T-helper 1 cell treated with Interleukin-12 subunit alpha and Interleukin-12 subunit beta and Interleukin-4 antibody, amounts not matched to agents 30 μg/mL and 1 μg/mL, for 36 hours (primary cell): Measurements from ENCODE around the gene CFAP20.

Experiments
- H3K27ac Mint-ChIP-seq: one replicate; pipeline ENCODE4 v1.8.0; 2021; ENCODE audit warnings: mild to moderate bottlenecking, mixed read lengths
- H3K27me3 Mint-ChIP-seq: one replicate; pipeline ENCODE4 v1.8.0; 2021; ENCODE audit warnings: low read depth, mixed read lengths
- H3K36me3 Mint-ChIP-seq: one replicate; pipeline ENCODE4 v1.8.0; 2021; ENCODE audit warnings: low read depth, mixed read lengths
- H3K4me1 Mint-ChIP-seq: one replicate; pipeline ENCODE4 v1.8.0; 2021; ENCODE audit warnings: low read depth, mixed read lengths
- H3K4me3 Mint-ChIP-seq: one replicate; pipeline ENCODE4 v1.8.0; 2021; ENCODE audit warnings: mild to moderate bottlenecking, moderate library complexity, mixed read lengths
- H3K9me3 Mint-ChIP-seq: one replicate; pipeline ENCODE4 v1.8.0; 2021; ENCODE audit warnings: mixed read lengths

The CFAP20 gene

DNA sequence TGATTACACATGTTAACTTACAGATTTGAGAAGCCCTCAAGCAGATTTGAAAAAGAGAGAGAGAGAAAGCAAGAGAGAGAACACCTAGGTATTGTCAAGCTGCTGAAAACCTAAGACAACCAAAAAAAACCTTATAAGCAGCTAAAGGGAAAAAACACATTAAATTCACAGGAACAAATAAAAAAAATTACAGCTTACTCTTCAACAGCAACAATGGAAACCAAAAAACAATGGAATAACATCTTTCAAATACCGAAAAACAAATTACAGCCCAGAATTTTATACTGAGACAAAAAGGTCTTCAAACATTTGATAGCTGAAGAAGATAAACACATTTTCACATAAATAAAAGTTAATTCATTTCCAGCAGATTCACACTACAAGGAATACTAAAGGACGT lies 8.4 kb upstream of the CFAP20 start:
- no peaks in the 10 kb centered on the region for H3K4me1 Mint-ChIP-seq
- H3K9me3 Mint-ChIP-seq: peaks cover 13% of the 10 kb centered on the region
- H3K27ac Mint-ChIP-seq: no peak overlapping the region
- H3K36me3 Mint-ChIP-seq: peaks cover 9% of the 10 kb centered on the region
- no peaks in the 10 kb centered on the region for H3K27me3 Mint-ChIP-seq
- H3K4me3 Mint-ChIP-seq: no peak overlapping the region

DNA sequence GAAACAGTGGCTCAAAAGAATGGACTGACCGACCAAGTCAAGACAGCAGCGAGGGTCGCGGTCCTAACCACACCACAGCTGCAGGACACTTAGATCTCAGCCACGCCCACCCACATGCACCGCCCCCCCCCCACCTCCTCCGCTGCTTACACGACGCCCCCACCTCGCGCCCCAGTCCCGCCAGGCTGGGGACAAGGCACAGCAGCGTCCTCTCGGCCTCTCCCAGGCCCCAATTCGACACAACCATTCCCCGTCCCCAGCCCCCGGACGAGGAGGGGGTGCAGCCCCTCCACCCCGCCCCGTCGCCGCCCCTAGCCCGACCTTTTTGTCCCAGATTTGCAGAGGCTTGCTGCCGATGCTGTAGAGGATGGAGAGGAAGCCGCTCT lies 477 bp downstream of the CFAP20 start:
- no peaks in the 10 kb centered on the region for H3K36me3 Mint-ChIP-seq
- H3K4me3 Mint-ChIP-seq: peak overlapping the region; percentile 89
- H3K4me1 Mint-ChIP-seq: peaks cover 33% of the 10 kb centered on the region
- no peaks in the 10 kb centered on the region for H3K9me3 Mint-ChIP-seq
- peak overlapping the region; percentile 83 for H3K27ac Mint-ChIP-seq
- H3K27me3 Mint-ChIP-seq: no peaks in the 10 kb centered on the region

DNA sequence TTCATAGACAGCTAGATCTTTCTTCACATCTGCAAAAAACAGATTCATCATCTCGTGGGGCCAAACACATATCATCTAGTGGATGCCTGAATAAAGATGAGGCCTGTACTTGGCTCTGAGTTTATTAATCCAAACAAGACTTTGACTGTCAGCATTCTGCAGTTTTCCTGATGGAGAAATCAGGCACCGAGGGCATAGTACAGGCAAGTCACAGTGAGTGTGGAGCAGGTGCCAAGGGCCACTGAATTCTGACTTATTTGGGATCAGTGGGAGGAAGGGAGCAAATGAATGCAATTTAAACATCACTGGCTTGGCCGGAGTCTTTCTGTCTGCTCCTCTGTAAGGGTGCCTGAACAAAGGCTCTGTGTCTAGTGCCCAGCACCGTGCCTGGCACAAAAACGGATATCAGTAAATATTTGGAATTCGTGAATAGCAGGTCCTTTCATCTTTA lies 975 bp downstream of the CFAP20 start:
- H3K36me3 Mint-ChIP-seq: no peaks in the 10 kb centered on the region
- no peaks in the 10 kb centered on the region for H3K27me3 Mint-ChIP-seq
- no peaks in the 10 kb centered on the region for H3K9me3 Mint-ChIP-seq
- H3K27ac Mint-ChIP-seq: peak overlapping the region; percentile 83
- peak overlapping the region; percentile 89 for H3K4me3 Mint-ChIP-seq
- H3K4me1 Mint-ChIP-seq: peaks cover 35% of the 10 kb centered on the region

DNA sequence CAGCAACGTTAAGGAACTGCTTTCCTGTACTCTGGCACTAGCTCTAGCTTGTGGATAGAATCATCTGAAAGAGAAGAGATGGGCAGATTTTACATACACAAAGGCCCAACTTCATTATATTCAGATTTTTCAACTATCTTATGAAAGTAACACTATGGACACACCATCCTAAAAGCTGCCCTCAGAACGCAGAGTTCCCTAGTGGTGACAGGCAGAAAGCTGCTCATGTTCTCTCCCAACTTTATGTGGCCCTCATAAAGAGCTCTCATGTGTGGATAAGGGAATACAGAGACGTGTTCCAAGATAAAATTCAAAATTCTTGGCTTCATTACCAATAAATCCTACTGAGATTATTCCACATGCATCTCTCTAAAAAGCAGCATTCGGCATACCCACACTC lies 1.5 kb downstream of the CFAP20 start:
- Mint-ChIP-seq H3K36me3 (no peaks in the 10 kb centered on the region), H3K27me3 (no peaks in the 10 kb centered on the region), H3K27ac (peak overlapping the region; percentile 81), H3K4me3 (peak overlapping the region; percentile 89), H3K9me3 (no peaks in the 10 kb centered on the region), H3K4me1 (peaks cover 36% of the 10 kb centered on the region)

DNA sequence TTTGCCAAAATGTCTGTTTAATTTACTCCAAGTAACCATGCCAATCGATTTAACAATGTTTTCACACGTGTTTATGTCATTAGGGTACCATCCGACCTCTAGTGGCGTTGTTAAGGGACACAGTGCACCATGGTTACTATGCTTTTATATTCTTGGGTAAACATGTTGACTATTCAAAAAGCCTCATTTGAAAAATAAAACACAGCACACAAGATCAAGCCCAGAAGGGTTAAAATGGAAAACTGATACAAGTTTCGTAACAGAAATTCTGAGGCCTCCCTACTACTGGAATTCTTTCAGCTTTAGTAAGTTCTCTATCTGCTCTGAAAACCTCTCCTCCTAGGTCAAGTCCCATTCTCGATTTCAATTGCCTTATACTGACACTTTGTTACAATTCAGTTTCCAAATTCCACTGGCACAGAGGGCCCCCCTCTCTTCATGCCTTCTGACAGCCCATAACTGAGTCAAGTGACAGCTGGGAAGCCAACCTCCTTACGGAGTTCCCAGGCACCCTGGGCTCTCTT lies 2.1 kb downstream of the CFAP20 start:
- H3K9me3 Mint-ChIP-seq: no peaks in the 10 kb centered on the region
- peak overlapping the region; percentile 81 for H3K27ac Mint-ChIP-seq
- H3K4me1 Mint-ChIP-seq: peaks cover 37% of the 10 kb centered on the region
- peak overlapping the region; percentile 89 for H3K4me3 Mint-ChIP-seq
- H3K27me3 Mint-ChIP-seq: no peaks in the 10 kb centered on the region
- H3K36me3 Mint-ChIP-seq: no peaks in the 10 kb centered on the region

DNA sequence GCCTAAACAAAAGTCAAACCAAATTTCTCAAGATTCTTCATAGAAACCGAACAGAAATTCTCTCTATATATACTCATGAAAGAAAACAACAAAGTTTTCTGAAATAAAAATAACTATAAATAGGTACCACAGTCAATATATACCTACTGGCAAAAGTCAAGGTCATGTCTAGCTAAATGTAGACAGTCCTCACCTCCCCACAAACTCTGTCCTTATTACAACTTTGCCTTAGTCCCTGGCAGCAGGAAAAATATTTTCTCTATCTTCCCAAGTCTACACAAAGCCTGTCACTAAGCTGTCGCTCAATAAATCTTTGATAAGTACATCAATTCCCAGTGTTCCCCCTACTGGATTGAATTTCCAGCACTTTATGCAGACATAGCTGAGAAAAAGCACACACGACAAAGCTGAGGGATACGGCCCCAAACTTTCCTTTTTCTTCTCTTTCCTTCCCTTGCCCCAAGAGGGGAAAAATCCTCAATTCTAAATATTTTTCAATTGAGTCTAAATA lies 2.7 kb downstream of the CFAP20 start:
- Mint-ChIP-seq H3K36me3 (no peaks in the 10 kb centered on the region), H3K9me3 (no peaks in the 10 kb centered on the region), H3K4me3 (peak overlapping the region; percentile 89), H3K27me3 (no peaks in the 10 kb centered on the region), H3K4me1 (peaks cover 42% of the 10 kb centered on the region), H3K27ac (peak overlapping the region; percentile 81)

DNA sequence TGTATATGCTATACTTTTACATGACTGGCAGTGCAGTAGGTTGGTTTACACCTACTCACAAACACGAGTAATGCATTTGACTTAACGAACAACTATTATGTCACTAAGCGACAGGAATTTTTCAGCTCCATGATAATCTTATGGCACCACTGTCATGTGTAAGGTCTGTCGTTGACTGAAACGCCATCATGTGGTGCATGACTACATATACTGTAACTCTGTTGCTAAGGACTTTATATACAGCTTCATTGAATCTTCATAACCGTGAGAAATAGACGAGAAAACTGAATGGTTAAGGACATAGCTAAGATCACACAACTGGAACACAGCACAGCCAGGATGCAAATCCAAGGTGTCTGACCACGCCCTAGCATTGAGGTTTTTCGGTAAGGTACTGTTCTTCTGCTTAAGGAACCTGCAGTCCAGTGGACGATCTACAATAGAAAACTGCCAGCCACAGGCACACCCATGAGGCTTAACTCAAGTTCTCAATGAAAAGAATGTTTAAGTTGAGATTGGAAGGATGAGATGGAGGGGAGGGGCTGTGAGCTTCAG lies 3.3 kb downstream of the CFAP20 start:
- Mint-ChIP-seq H3K27me3 (no peaks in the 10 kb centered on the region), H3K36me3 (no peaks in the 10 kb centered on the region), H3K9me3 (no peaks in the 10 kb centered on the region), H3K27ac (no peak overlapping the region), H3K4me1 (peaks cover 43% of the 10 kb centered on the region), H3K4me3 (no peak overlapping the region)

DNA sequence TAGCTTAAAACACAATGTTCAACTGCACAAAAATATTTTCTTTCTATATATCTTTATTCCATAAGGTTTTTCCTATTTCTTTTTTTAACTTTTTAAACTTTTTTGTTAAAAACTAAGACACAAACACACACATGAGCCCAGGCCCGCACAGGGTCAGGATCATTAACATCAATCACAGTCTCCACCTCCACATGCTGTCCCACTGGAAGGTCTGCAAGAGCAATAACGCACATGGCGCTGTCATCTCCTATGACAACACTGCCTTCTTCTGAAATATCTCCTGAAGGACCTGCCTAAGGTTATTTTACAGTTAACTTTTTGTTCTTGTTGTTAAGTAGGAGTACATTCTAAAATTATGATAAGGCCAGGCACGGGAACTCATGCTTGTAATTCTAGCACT lies 4.1 kb downstream of the CFAP20 start:
- no peaks in the 10 kb centered on the region for H3K27me3 Mint-ChIP-seq
- no peak overlapping the region for H3K27ac Mint-ChIP-seq
- H3K4me3 Mint-ChIP-seq: no peak overlapping the region
- no peaks in the 10 kb centered on the region for H3K9me3 Mint-ChIP-seq
- H3K4me1 Mint-ChIP-seq: peaks cover 45% of the 10 kb centered on the region
- no peaks in the 10 kb centered on the region for H3K36me3 Mint-ChIP-seq

DNA sequence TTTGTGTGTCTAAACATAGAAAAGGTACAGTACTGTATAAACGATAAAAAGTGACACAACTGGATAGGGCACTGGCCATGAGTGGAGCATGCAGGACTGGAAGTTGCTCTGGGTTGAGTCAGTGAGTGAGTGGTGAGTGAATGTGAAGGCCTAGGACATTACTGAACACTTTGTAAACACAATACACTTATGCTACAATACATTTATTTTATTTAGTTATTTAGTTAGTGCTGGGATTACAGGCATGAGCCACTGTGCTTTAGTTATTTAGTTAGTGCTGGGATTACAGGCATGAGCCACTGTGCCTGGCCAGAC lies 4.6 kb downstream of the CFAP20 start:
- no peaks in the 10 kb centered on the region for H3K27me3 Mint-ChIP-seq
- peaks cover 45% of the 10 kb centered on the region for H3K4me1 Mint-ChIP-seq
- H3K4me3 Mint-ChIP-seq: no peak overlapping the region
- H3K9me3 Mint-ChIP-seq: no peaks in the 10 kb centered on the region
- H3K36me3 Mint-ChIP-seq: no peaks in the 10 kb centered on the region
- no peak overlapping the region for H3K27ac Mint-ChIP-seq

DNA sequence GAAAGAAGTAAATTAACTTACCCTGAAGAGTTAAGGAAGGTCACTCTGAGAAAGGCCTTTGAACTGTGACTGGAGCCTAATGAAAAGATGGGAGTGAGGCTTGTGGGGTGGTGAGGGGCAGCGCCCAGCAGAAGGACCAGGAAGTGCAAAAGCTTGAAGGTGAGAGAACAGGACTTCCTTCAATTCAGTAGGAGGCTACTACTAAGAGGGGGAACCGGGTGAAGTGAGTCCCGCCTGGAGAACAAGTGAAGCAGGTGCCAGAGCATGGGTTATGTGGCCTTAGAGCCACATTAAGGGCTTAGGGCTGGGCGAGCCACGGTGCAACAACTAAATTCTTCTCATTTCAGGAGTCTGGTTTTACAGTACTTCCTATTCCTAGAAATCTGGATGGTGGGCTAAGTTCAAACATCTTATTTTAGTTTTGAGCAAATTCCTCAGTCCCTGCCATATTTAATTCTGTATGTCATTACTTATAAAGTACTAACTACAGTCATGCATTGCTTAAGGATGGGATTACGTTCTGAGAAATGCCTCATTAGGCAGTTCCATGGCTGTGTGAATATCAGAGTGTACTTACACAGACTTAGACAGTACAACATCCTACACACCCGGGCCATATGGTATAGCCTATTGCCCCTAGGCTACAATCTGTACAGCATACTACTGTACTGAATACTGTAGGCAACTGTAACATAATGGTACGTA lies 5.1 kb downstream of the CFAP20 start:
- H3K27ac Mint-ChIP-seq: peak overlapping the region; percentile 4
- H3K4me1 Mint-ChIP-seq: peaks cover 45% of the 10 kb centered on the region
- no peaks in the 10 kb centered on the region for H3K27me3 Mint-ChIP-seq
- H3K9me3 Mint-ChIP-seq: no peaks in the 10 kb centered on the region
- no peak overlapping the region for H3K4me3 Mint-ChIP-seq
- H3K36me3 Mint-ChIP-seq: no peaks in the 10 kb centered on the region

DNA sequence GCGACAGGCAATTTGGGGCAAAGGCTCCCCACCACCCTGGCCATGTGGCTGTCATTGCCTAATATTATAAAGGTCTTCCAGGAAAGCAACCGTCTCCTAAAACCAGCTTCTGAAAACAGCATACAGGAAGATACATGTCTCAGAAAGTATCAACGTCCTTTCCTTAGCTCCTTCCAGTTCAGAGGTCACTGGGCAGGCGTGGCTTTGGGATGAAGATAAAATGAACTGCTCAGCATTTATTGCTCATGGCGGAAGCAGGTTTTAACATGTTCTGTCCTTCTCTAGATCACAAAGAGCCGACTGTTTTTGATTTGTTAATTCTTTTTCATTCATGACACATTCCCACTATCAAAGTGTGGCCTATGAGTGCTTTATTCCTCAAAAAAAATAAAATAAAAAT lies 8.0 kb downstream of the CFAP20 start:
- Mint-ChIP-seq H3K27me3 (no peaks in the 10 kb centered on the region), H3K4me3 (no peak overlapping the region), H3K27ac (no peak overlapping the region), H3K36me3 (peaks cover under 1% of the 10 kb centered on the region), H3K4me1 (peaks cover 30% of the 10 kb centered on the region), H3K9me3 (no peaks in the 10 kb centered on the region)

DNA sequence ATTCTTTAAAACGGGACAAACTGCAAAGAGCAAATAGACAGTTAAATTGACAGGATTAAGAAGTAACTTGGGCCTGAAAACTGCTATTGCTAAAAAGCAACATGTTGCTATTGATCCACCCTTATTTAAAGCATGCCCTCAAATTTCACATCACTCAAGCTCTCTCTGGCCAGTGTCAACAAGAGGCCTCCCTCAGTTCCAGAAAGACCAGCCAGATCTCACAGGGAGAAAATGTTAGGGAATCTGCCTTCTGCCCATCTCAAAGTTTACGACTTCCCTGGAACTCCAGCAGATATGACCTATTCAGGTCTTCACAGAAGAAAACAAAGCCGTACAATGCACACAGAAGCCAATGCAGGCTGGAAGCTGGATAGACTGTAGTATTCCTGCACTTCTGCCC lies 8.9 kb downstream of the CFAP20 start:
- Mint-ChIP-seq H3K27me3 (no peaks in the 10 kb centered on the region), H3K9me3 (no peaks in the 10 kb centered on the region), H3K36me3 (peaks cover 8% of the 10 kb centered on the region), H3K4me3 (no peak overlapping the region), H3K27ac (no peak overlapping the region), H3K4me1 (peaks cover 26% of the 10 kb centered on the region)

DNA sequence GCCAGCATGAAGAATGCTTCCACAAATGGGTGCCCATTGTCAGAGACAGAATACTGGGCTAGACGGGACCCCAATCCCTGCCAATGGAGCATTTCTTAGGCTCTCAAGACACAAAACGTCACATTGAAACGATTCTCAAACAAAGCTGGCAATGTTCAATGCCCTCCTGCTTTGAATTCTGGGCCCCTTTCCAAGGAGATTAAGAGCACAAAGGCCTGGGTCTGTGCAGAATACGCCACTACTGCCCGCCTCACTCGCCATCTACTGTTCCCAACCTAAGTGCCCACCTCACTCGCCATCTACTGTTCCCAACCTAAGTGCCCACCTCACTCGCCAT lies 9.7 kb downstream of the CFAP20 start:
- Mint-ChIP-seq H3K36me3 (peaks cover 14% of the 10 kb centered on the region), H3K27ac (no peak overlapping the region), H3K27me3 (no peaks in the 10 kb centered on the region), H3K4me3 (no peak overlapping the region), H3K4me1 (peaks cover 22% of the 10 kb centered on the region), H3K9me3 (no peaks in the 10 kb centered on the region)

DNA sequence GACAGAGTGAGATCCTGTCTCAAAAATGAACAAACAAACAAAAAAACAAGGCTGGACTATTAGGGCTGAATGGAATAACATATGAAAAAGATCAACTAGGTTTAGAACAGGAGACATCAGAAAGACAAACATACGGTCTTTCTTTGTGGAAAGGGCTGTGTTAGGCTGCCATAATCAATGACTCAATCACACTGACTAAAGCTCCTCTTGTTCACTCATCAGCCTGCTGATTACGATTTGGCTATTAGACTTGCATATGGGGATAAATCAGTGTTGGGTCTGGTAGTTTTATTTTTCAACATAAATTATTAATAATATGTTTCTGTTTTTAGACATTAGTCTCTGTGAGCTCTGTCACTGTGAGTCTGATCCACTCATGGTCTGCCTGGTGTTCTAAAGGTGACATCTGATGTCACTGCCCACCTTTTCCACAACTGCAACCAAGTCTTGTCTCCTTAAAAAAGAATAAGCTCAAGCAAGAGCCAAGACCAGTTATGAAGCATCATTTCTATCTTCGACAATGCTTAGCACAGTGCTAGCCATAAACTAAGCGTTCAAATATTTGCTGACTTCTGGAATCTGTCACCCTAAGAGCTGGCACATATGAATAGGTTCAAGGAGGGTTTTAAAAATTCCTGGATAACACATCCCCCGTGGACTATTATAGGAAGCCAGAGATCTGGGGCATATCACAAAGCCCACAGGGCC lies 10.2 kb downstream of the CFAP20 start:
- H3K9me3 Mint-ChIP-seq: no peaks in the 10 kb centered on the region
- no peak overlapping the region for H3K27ac Mint-ChIP-seq
- H3K4me3 Mint-ChIP-seq: no peak overlapping the region
- H3K27me3 Mint-ChIP-seq: no peaks in the 10 kb centered on the region
- peaks cover 17% of the 10 kb centered on the region for H3K4me1 Mint-ChIP-seq
- peaks cover 15% of the 10 kb centered on the region for H3K36me3 Mint-ChIP-seq

DNA sequence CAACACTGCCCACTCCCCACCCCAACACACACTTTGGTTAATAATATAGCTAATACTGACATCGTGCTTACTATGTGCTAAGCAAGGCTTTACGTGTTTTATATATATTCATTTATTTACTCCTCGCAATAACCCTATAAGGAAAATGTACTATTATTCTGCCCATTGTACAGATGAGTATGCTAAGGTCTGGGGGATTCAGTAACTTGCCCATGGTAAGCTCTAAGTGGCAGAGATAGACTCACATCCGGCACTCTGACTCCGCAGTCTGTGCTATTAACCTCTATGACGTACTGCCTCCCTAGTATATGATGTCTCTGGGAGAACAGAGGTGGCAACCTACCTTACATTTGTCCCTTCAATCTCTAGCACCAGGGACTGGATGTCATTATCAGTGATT lies 12.7 kb downstream of the CFAP20 start:
- H3K27ac Mint-ChIP-seq: no peak overlapping the region
- peaks cover 29% of the 10 kb centered on the region for H3K36me3 Mint-ChIP-seq
- no peak overlapping the region for H3K4me3 Mint-ChIP-seq
- H3K4me1 Mint-ChIP-seq: peaks cover 6% of the 10 kb centered on the region
- H3K27me3 Mint-ChIP-seq: no peaks in the 10 kb centered on the region
- no peaks in the 10 kb centered on the region for H3K9me3 Mint-ChIP-seq
